Measurements from ENCODE around the gene NXN.
A peak's percentile ranks its signal among the peaks of the same experiment; 100 is the strongest.
"Not testable (repeated sequence)": the region's sequence is repeated elsewhere in the genome, so short reads cannot be mapped to it uniquely, and the experiment has no call there.

Gene NXN

GRCh38 chr17:978103-979093, 1.2 kb downstream of the NXN start:
- no peak for DNase-seq

GRCh38 chr17:977166-977565, 2.4 kb downstream of the NXN start:
- no peak for DNase-seq

- no peak for DNase-seq
These were observed 3.3 kb downstream of the NXN start for GRCh38 chr17:976312-976711.

GRCh38 chr17:975371-975915, 4.1 kb downstream of the NXN start:
- DNase-seq = no peak

- DNase-seq = not testable (repeated sequence)
These were observed 4.8 kb downstream of the NXN start for GRCh38 chr17:974778-975177.

- no peak for DNase-seq
These were observed 6.5 kb downstream of the NXN start for GRCh38 chr17:973053-973452.

- DNase-seq = not testable (repeated sequence)
These were observed 7.7 kb downstream of the NXN start for GRCh38 chr17:971861-972260.

- DNase-seq = no peak
These were observed 9.2 kb downstream of the NXN start for GRCh38 chr17:970364-970763.

- DNase-seq = peak; percentile 58
These were observed 9.7 kb downstream of the NXN start for GRCh38 chr17:969811-970355.

GRCh38 chr17:968812-969730, 10.5 kb downstream of the NXN start:
- DNase-seq = peak; percentile 66

- no peak for DNase-seq
These were observed 12.5 kb downstream of the NXN start for GRCh38 chr17:967122-967521.

GRCh38 chr17:965311-965989, 14.1 kb downstream of the NXN start:
- no peak for DNase-seq

GRCh38 chr17:964876-965275, 14.7 kb downstream of the NXN start:
- no peak for DNase-seq

- no peak for DNase-seq
These were observed 16.9 kb downstream of the NXN start for GRCh38 chr17:962670-963069.

- no peak for DNase-seq
These were observed 17.4 kb downstream of the NXN start for GRCh38 chr17:962166-962565.

GRCh38 chr17:958712-959451, 20.7 kb downstream of the NXN start:
- DNase-seq = no peak

- no peak for DNase-seq
These were observed 21.6 kb downstream of the NXN start for GRCh38 chr17:957856-958421.

GRCh38 chr17:956905-957304, 22.7 kb downstream of the NXN start:
- no peak for DNase-seq

GRCh38 chr17:954431-955164, 25.0 kb downstream of the NXN start:
- DNase-seq = no peak

- no peak for DNase-seq
These were observed 25.8 kb downstream of the NXN start for GRCh38 chr17:953767-954166.

GRCh38 chr17:952592-952991, 27.0 kb downstream of the NXN start:
- DNase-seq = not testable (repeated sequence)

Measured in NCI-H748 treated with DMSO at 0.1 percent for 48 hours (cell line).